Measurements from ENCODE around the gene UQCRFS1. TPM values are rescaled to one million over a fixed set of nuclear protein-coding genes. Genes with fewer than 3 reads are reported as not detected.

UQCRFS1 gene
- total RNA-seq (2014; rRNA removed; shearing (Covaris generic)) = 33.2 and 35.9 TPM in 2 replicates

DNA sequence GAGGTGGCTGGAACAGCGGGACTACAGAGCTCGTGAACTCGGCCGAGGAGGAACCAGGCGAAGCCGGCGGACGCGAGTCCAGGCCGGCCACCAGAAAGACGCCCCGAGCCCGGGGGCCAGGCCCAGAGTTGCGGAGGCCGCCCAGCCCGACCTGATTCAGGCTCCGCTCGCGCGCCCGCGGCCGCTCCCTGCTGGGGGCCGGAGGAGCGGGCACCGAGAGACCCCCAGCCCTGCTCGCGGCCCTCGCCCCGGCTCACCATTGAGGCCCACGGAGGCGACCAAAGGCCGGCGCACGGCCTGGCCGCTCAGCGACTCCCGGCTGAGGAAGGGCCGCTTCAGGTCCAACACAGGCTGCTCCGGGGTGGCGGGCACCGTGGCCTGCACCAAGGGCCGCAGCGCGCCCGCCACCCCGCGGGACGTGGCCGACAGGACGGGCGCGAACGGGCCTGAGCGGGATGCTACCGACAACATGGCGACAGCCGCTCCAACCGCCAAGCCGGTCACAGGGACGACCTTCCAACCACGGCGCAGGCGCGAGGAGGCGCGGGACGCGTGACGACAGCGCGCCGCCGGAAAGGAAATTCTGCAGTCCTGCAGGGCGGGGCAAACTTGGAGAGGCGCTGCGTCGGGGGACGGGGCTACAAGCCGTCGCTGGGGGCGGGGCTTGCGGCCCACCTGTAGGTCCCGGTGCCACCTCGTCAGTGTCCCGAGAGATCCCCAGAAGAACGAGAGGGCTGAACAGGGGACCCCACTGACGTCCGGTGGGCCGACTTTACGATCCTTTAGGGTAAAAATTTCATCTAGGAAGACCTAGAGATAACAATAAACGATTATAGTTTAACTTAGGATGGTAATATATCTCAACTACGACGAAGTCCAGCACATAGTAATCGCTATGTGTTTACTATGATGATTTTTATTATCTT is at the start of gene UQCRFS1:
Gene UQCRFS1, minus strand, starts transcription at position 504 of the 926 bp plus-strand sequence. Its CDS starts 33 bp downstream, at position 471.

Small RNAs within 50 kb of the gene (small RNA-seq; reads per million reads assigned to genes)
- gene RN7SL340P = not detected

All from A375 (cell line).